DND-41 (cell line): ENCODE results near the gene CDH2.

Source experiments
- ATAC-seq: fragments of 200-7000 bp; cut with Tn5 transposase; 3 replicates; pipeline ENCODE4 v1.9.1; 2021; ENCODE audit warnings: low read depth; ENCODE audit not compliant: insufficient read depth
- DNase-seq: peaks from one replicate; pipeline ENCODE4 v3.0.0-alpha.2; 2020
- H2AFZ ChIP-seq: 2 replicates; pipeline ENCODE4 v1.6.0; 2012; ENCODE audit warnings: low read depth, low read length
- H3K27ac ChIP-seq: 2 replicates; pipeline ENCODE4 v1.5.1; 2012; ENCODE audit warnings: low read length, inconsistent platforms
- H3K27me3 ChIP-seq: fragments of 200-600 bp; sonication (generic); 2 replicates; pipeline ENCODE4 v1.6.0; 2012; ENCODE audit warnings: low read length, mild to moderate bottlenecking, inconsistent platforms; ENCODE audit not compliant: insufficient read depth, poor library complexity
- H3K36me3 ChIP-seq: 2 replicates; pipeline ENCODE4 v1.5.1; 2012; ENCODE audit warnings: low read length, inconsistent platforms; ENCODE audit not compliant: insufficient read depth
- H3K4me1 ChIP-seq: 2 replicates; pipeline ENCODE4 v1.5.1; 2012; ENCODE audit warnings: mild to moderate bottlenecking, low read length; ENCODE audit not compliant: insufficient read depth
- H3K4me2 ChIP-seq: 2 replicates; pipeline ENCODE4 v1.6.0; 2012; ENCODE audit warnings: mild to moderate bottlenecking, moderate library complexity, low read length, inconsistent platforms; ENCODE audit not compliant: insufficient read depth
- H3K4me3 ChIP-seq, 2 experiments: fragments of 200-600 bp in 1 of 2; shearing (Covaris generic) in 1 of 2; 2 replicates each; pipeline ENCODE4 v1.5.1; 2012 to 2016; ENCODE audit warnings: inconsistent platforms in 2 of 2, low read length in 2 of 2, mild to moderate bottlenecking in 2 of 2, low read depth in 1 of 2, moderate library complexity in 1 of 2
- H3K79me2 ChIP-seq: 2 replicates; pipeline ENCODE4 v1.6.0; 2012; ENCODE audit warnings: low read length, inconsistent platforms; ENCODE audit not compliant: insufficient read depth
- H3K9ac ChIP-seq: 2 replicates; pipeline ENCODE4 v1.6.0; 2012; ENCODE audit warnings: low read depth, mild to moderate bottlenecking, inconsistent platforms, low read length, moderate library complexity
- H3K9me3 ChIP-seq: 2 replicates; pipeline ENCODE4 v1.5.1; 2012; ENCODE audit warnings: low read length, moderate library complexity, mild to moderate bottlenecking, inconsistent platforms; ENCODE audit not compliant: insufficient read depth, severe bottlenecking
- H4K20me1 ChIP-seq: 2 replicates; pipeline ENCODE4 v1.6.0; 2012; ENCODE audit warnings: low read length; ENCODE audit not compliant: insufficient read depth
- CTCF ChIP-seq: IDR thresholded peaks from 2 replicates; pipeline ENCODE4 v1.5.1; 2012; ENCODE audit warnings: borderline replicate concordance, low read length, moderate library complexity, mild to moderate bottlenecking; ENCODE audit not compliant: poor library complexity, severe bottlenecking; ENCODE audit errors: extremely low read depth
- EZH2 ChIP-seq: IDR thresholded peaks from 3 replicates; pipeline ENCODE4 v1.6.1; 2012; ENCODE audit warnings: borderline replicate concordance, low read depth, mild to moderate bottlenecking, moderate library complexity, low read length, inconsistent platforms; ENCODE audit not compliant: severe bottlenecking

Gene CDH2

GRCh38 chr18:28176948-28177827, at the start of gene CDH2:
Gene CDH2, minus strand, starts transcription at chr18:28177130. Its CDS starts 108 bp downstream, at chr18:28177022.
- H2AFZ ChIP-seq: peak within 1 kb of the TSS; percentile 63
- H3K4me2 ChIP-seq: peak within 1 kb of the TSS; percentile 80
- DNase-seq (peak; percentile 88), ATAC-seq (peak; percentile 72)
- peak within 1 kb of the TSS; percentile 78 for H3K9ac ChIP-seq
- peaks cover 4% of the 10 kb centered on the region for H3K9me3 ChIP-seq
- H3K79me2 ChIP-seq: peaks cover 44% of the 10 kb centered on the region
- peaks cover 10% of the 10 kb centered on the region; the same call in 1 of the 2 replicates for H4K20me1 ChIP-seq
- H3K36me3 ChIP-seq: no peaks in the 10 kb centered on the region
- H3K27me3 ChIP-seq: no peaks in the 10 kb centered on the region
- peaks cover 28% of the 10 kb centered on the region for H3K4me1 ChIP-seq
- TF ChIP-seq CTCF (peak; percentile 35), EZH2 (no peak)
- H3K4me3 ChIP-seq: peak within 1 kb of the TSS; percentile 56 to 68; a peak in 3 of 4 replicates
- peak within 1 kb of the TSS; percentile 86 for H3K27ac ChIP-seq

GRCh38 chr18:28212060-28212459, 35.1 kb upstream of the CDH2 start:
- Histone ChIP-seq H3K27ac (no peak overlapping the region), H3K9me3 (no peaks in the 10 kb centered on the region), H3K4me1 (peaks cover 30% of the 10 kb centered on the region), H3K36me3 (no peaks in the 10 kb centered on the region), H3K4me3 (no peak overlapping the region), H4K20me1 (no peaks in the 10 kb centered on the region), H3K4me2 (no peak overlapping the region), H3K79me2 (no peaks in the 10 kb centered on the region), H2AFZ (no peak overlapping the region), H3K9ac (no peak overlapping the region), H3K27me3 (no peaks in the 10 kb centered on the region)
- no peak for DNase-seq
- TF ChIP-seq CTCF: no peak
- ATAC-seq: no peak

- Histone ChIP-seq H3K79me2 (no peaks in the 10 kb centered on the region), H3K4me3 (no peak overlapping the region), H3K4me2 (peak overlapping the region; percentile 39), H3K9me3 (no peaks in the 10 kb centered on the region), H3K9ac (peak overlapping the region; percentile 38; the same call in 1 of the 2 replicates), H3K36me3 (no peaks in the 10 kb centered on the region), H3K4me1 (peaks cover 32% of the 10 kb centered on the region), H4K20me1 (no peaks in the 10 kb centered on the region), H3K27ac (peak overlapping the region; percentile 77), H2AFZ (peak overlapping the region; percentile 57), H3K27me3 (no peaks in the 10 kb centered on the region)
- peak; percentile 73 for DNase-seq
- peak; percentile 76 for ATAC-seq
- TF ChIP-seq CTCF (no peak), EZH2 (no peak)
Measured at GRCh38 chr18:28208712-28209265, 31.9 kb upstream of the CDH2 start.
